Progenitor cell of endocrine pancreas (in vitro differentiated cells): Measurements from ENCODE around the gene EFTUD2. TPM values are rescaled to one million over a fixed set of nuclear protein-coding genes. Genes with fewer than 3 reads are reported as not detected.

Experiments used
- DNase-seq: peaks from one replicate; pipeline ENCODE4 v3.0.0; 2021; ENCODE audit warnings: low spot score; ENCODE audit not compliant: unreplicated experiment
- H3K27ac Mint-ChIP-seq: 2 replicates; pipeline ENCODE4 v1.8.0; 2021; ENCODE audit warnings: mild to moderate bottlenecking, moderate library complexity, mixed read lengths
- H3K27me3 Mint-ChIP-seq: 2 replicates; pipeline ENCODE4 v1.8.0; 2021; ENCODE audit warnings: mixed read lengths
- H3K36me3 Mint-ChIP-seq: 2 replicates; pipeline ENCODE4 v1.8.0; 2022; ENCODE audit warnings: mixed read lengths; ENCODE audit not compliant: insufficient read depth
- H3K4me1 Mint-ChIP-seq: 2 replicates; pipeline ENCODE4 v1.8.0; 2021; ENCODE audit warnings: low read depth, mixed read lengths
- H3K4me3 Mint-ChIP-seq: 2 replicates; pipeline ENCODE4 v1.8.0; 2021; ENCODE audit warnings: low read depth, mild to moderate bottlenecking, moderate library complexity, mixed read lengths
- H3K9me3 Mint-ChIP-seq: 2 replicates; pipeline ENCODE4 v1.8.0; 2021; ENCODE audit warnings: low read depth, mixed read lengths
- total RNA-seq: library from RNA; stranded (reverse); gene quantifications from 2 replicates; pipeline ENCODE4 v1.2.1, GENCODE V29; 2021
- TF ChIP-seq, protein P1 (sequence below): fragments of 200-600 bp; sonication (generic); IDR thresholded peaks from one replicate; pipeline ENCODE4 v1.5.0; 2021; ENCODE audit warnings: antibody characterized with exemption, mild to moderate bottlenecking; ENCODE audit not compliant: unreplicated experiment

Gene EFTUD2
- total RNA-seq, 1 donor from 2014 or later = 127 TPM

DNA sequence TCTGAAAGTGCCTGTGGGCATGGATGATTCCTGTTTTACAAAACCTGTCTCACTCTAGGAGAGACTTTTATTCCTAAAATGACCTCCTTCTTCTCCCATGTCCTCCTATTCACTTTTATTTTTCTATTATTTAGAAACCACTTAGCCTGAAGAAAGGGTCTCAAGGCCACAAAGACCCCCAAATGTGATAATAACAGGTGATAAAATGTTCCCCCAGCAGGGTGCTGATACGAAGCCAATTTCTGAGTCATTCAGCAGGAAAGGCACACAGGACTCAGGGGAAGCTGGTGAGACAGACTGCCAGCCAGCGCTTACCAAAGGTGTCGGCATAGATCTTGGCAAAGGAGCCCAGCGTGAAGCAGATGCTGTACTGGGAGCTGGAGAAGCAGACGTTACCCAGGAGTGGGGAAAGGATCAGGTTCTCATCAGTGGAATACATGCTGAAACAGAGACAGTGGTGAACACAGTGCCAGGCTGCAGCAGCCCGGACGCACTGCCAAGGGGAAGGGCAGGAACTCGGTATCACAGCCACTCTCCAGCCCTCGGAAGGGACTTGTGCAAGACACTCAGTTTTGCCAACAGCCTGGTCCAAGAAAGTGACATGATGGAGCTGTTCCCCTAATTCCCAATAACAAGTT lies 27.0 kb downstream of the EFTUD2 start:
- Mint-ChIP-seq H3K9me3 (no peaks in the 10 kb centered on the region), H3K4me1 (no peaks in the 10 kb centered on the region), H3K27me3 (no peaks in the 10 kb centered on the region), H3K4me3 (no peak overlapping the region), H3K27ac (no peak overlapping the region), H3K36me3 (peaks cover 29% of the 10 kb centered on the region)
- TF ChIP-seq, protein P1, sequence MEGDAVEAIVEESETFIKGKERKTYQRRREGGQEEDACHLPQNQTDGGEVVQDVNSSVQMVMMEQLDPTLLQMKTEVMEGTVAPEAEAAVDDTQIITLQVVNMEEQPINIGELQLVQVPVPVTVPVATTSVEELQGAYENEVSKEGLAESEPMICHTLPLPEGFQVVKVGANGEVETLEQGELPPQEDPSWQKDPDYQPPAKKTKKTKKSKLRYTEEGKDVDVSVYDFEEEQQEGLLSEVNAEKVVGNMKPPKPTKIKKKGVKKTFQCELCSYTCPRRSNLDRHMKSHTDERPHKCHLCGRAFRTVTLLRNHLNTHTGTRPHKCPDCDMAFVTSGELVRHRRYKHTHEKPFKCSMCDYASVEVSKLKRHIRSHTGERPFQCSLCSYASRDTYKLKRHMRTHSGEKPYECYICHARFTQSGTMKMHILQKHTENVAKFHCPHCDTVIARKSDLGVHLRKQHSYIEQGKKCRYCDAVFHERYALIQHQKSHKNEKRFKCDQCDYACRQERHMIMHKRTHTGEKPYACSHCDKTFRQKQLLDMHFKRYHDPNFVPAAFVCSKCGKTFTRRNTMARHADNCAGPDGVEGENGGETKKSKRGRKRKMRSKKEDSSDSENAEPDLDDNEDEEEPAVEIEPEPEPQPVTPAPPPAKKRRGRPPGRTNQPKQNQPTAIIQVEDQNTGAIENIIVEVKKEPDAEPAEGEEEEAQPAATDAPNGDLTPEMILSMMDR = no peak
- no peak for DNase-seq

DNA sequence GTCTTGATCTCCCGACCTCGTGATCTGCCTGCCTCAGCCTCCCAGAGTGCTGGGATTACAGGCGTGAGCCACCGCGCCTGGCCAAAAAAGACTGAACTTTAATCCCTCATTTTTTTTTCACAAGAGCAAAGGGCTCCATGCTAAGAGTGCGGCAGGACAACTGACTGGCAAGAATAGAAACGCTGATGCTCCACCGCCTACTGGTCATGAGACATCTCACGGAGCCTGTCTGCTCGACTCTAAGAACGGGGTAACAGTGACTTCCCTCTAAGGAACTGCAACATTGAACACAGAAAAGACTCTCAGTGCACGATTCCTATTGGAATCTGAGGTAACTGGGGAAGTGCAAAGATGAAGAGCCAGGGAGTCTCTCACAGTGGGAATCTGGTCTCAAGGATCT lies 27.7 kb downstream of the EFTUD2 start:
- TF ChIP-seq, protein P1 = no peak
- no peak overlapping the region for H3K27ac Mint-ChIP-seq
- H3K27me3 Mint-ChIP-seq = no peaks in the 10 kb centered on the region
- no peak for DNase-seq
- no peaks in the 10 kb centered on the region for H3K9me3 Mint-ChIP-seq
- H3K4me3 Mint-ChIP-seq = no peak overlapping the region
- H3K36me3 Mint-ChIP-seq = peaks cover 27% of the 10 kb centered on the region
- H3K4me1 Mint-ChIP-seq = no peaks in the 10 kb centered on the region

DNA sequence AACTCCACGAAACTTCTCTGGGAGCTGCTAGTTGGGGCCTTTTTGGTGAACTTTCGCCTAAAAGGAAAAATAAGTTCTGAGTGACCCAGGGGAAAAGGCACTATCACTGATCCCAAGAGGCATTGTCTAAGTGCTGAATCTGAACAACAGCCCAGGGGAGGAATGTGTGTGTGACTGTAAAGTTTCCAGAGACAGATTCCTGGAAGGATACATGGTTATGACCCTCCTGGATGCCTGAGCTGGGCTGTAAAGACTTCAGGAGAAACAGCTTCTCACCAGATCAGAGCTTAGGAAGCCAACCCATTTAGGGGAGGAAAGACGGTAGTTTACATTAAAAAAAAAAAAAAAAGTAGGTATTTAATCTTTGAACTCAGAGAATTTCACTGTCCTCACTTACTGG lies 31.4 kb downstream of the EFTUD2 start:
- Mint-ChIP-seq H3K4me3 (no peak overlapping the region), H3K27ac (peak overlapping the region; percentile 52)
- no peak for DNase-seq

DNA sequence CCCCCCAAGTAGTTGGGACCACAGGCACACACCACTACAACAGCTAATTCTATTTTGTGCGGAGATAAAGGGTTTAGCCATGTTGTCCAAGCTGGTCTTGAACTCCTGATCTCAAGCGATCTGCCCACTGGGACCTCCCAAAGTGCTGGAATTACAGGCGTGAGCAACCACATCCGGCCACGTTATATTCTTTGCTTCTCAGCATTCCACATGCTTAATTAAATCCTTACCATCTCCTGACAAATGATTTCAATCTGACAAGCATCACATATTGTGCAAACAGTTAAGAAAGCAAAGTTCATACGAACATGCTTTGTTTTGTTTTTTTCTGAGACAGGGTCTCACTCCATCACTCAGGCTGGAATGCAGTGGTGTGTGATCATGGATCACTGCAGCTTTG lies 33.3 kb downstream of the EFTUD2 start:
- Mint-ChIP-seq H3K4me1 (no peaks in the 10 kb centered on the region), H3K4me3 (no peak overlapping the region), H3K9me3 (no peaks in the 10 kb centered on the region), H3K36me3 (peaks cover 24% of the 10 kb centered on the region), H3K27ac (no peak overlapping the region), H3K27me3 (no peaks in the 10 kb centered on the region)
- DNase-seq = no peak
- TF ChIP-seq, protein P1 = no peak

More for the DNA sequence above, 31.4 kb downstream of the EFTUD2 start:
- Mint-ChIP-seq H3K36me3 (peaks cover 29% of the 10 kb centered on the region), H3K9me3 (no peaks in the 10 kb centered on the region), H3K4me1 (no peaks in the 10 kb centered on the region), H3K27me3 (no peaks in the 10 kb centered on the region)
- TF ChIP-seq, protein P1 = no peak

DNA sequence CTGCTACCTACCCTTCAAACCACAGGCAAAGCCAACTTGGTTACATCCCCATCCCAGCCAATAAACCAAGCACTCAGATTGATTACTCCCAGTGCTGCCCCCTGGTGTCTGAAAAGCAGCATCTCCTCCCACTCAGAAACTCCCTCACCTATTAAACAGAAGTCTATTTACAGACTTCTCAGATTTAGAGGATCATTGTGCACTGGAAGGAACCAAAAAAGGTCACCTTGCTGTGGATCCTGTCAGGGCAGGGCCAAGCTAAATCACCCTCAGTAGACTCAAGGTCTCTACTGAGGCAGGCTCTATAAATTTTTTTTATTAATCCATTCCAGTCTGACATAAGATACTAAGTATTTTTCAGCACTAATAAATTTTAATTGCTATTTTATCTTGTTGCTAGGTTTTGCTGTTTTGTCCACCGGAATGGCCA lies 34.0 kb downstream of the EFTUD2 start:
- Mint-ChIP-seq H3K36me3 (peaks cover 21% of the 10 kb centered on the region), H3K4me1 (no peaks in the 10 kb centered on the region), H3K27ac (no peak overlapping the region), H3K4me3 (no peak overlapping the region), H3K27me3 (no peaks in the 10 kb centered on the region), H3K9me3 (no peaks in the 10 kb centered on the region)
- DNase-seq = peak; percentile 46
- TF ChIP-seq, protein P1 = peak; percentile 84
